Daoy (cell line): ENCODE data around the gene MRRF. TPM values are rescaled to one million over a fixed set of nuclear protein-coding genes. Genes with fewer than 3 reads are reported as not detected.
"Not testable (repeated sequence)": the region's sequence is repeated elsewhere in the genome, so short reads cannot be mapped to it uniquely, and the experiment has no call there.

Experiments used
- DNase-seq: peaks from one replicate; pipeline ENCODE4 v3.0.0-alpha.2; 2015; ENCODE audit warnings: low read depth
- total RNA-seq: library from RNA; depleted of rRNA; stranded (reverse); fragments of >200 nt; shearing (Covaris generic); gene quantifications from 2 replicates; pipeline ENCODE4 v1.2.3, GENCODE V29; 2014

MRRF gene
- total RNA-seq, 1 experiment from 2014 or later, result 61.0 TPM

- DNase-seq, result peak; percentile 7
These were observed 11.4 kb downstream of the MRRF start for GRCh38 chr9:122276096-122276495.

GRCh38 chr9:122277285-122277897 lies 12.7 kb downstream of the MRRF start:
- DNase-seq, result no peak

- no peak for DNase-seq
These were observed 16.7 kb downstream of the MRRF start for GRCh38 chr9:122281368-122281767.

GRCh38 chr9:122286764-122287163 lies 22.1 kb downstream of the MRRF start:
- DNase-seq, result no peak

GRCh38 chr9:122287214-122287720 lies 22.6 kb downstream of the MRRF start:
- DNase-seq, result no peak

GRCh38 chr9:122291458-122291857 lies 26.8 kb downstream of the MRRF start:
- DNase-seq, result no peak

- DNase-seq, result no peak
These were observed 29.8 kb downstream of the MRRF start for GRCh38 chr9:122294531-122294930.

GRCh38 chr9:122297512-122297911 lies 32.8 kb downstream of the MRRF start:
- no peak for DNase-seq

GRCh38 chr9:122302237-122303093 lies 37.8 kb downstream of the MRRF start:
- no peak for DNase-seq

- DNase-seq, result no peak
These were observed 42.4 kb downstream of the MRRF start for GRCh38 chr9:122307061-122307460.

GRCh38 chr9:122307925-122308324 lies 43.2 kb downstream of the MRRF start:
- DNase-seq, result no peak

GRCh38 chr9:122309861-122310260 lies 45.2 kb downstream of the MRRF start:
- DNase-seq, result no peak

GRCh38 chr9:122314165-122314564 lies 49.5 kb downstream of the MRRF start:
- no peak for DNase-seq

GRCh38 chr9:122315534-122315933 lies 50.9 kb downstream of the MRRF start:
- DNase-seq, result no peak

- no peak for DNase-seq
These were observed 53.6 kb downstream of the MRRF start for GRCh38 chr9:122318284-122318683.

- no peak for DNase-seq
These were observed 55.8 kb downstream of the MRRF start for GRCh38 chr9:122320413-122320881.

GRCh38 chr9:122322553-122322952 lies 57.9 kb downstream of the MRRF start:
- DNase-seq, result no peak

- not testable (repeated sequence) for DNase-seq
These were observed 60.0 kb downstream of the MRRF start for GRCh38 chr9:122324665-122325064.

GRCh38 chr9:122325124-122325523 lies 60.4 kb downstream of the MRRF start:
- DNase-seq, result no peak

- no peak for DNase-seq
These were observed 62.5 kb downstream of the MRRF start for GRCh38 chr9:122327175-122327574.

GRCh38 chr9:122329597-122329996 lies 64.9 kb downstream of the MRRF start:
- no peak for DNase-seq

GRCh38 chr9:122330466-122330865 lies 65.8 kb downstream of the MRRF start:
- not testable (repeated sequence) for DNase-seq

GRCh38 chr9:122331523-122331927 lies 66.8 kb downstream of the MRRF start:
- no peak for DNase-seq
